Gastrocnemius medialis (tissue), 4 donors: ENCODE results near the gene AIG1. TPM values are rescaled to one million over a fixed set of nuclear protein-coding genes. Genes with fewer than 3 reads are reported as not detected.

Experiments used
- ATAC-seq, 2 donors: fragments of 150-250 bp; one replicate each; pipeline ENCODE4 v1.9.1; 2016
- DNase-seq, 2 donors: peaks; one replicate each; pipeline ENCODE4 v3.0.0-alpha.2; 2019
- H3K27ac ChIP-seq, 4 donors: fragments of 200-600 bp; sonication (generic); 1 replicate in 1 of 4; 2 replicates in 3 of 4; pipeline ENCODE4 v1.5.1; 2016 to 2018; ENCODE audit warnings: mild to moderate bottlenecking in 2 of 4, moderate library complexity in 1 of 4
- H3K27me3 ChIP-seq, 3 donors: fragments of 200-600 bp; sonication (generic) in 2 of 3; 1 replicate in 1 of 3; 2 replicates in 2 of 3; pipeline versions ENCODE4 v1.5.1 to v1.6.0; 2016 to 2019; ENCODE audit warnings: mild to moderate bottlenecking in 1 of 3, moderate library complexity in 1 of 3
- H3K36me3 ChIP-seq, 2 donors: fragments of 200-600 bp; sonication (generic) in 1 of 2; one replicate each; pipeline ENCODE4 v1.5.1; 2017 to 2018
- H3K4me1 ChIP-seq, 2 donors: fragments of 200-600 bp; sonication (generic) in 1 of 2; one replicate each; pipeline ENCODE4 v1.5.1; 2016 to 2017; ENCODE audit warnings: mild to moderate bottlenecking in 2 of 2
- H3K4me3 ChIP-seq, 4 donors: fragments of 200-600 bp; sonication (generic) in 3 of 4; 1 replicate in 1 of 4; 2 replicates in 3 of 4; pipeline ENCODE4 v1.5.1; 2016 to 2019; ENCODE audit warnings: mild to moderate bottlenecking in 2 of 4
- H3K9me3 ChIP-seq, 3 donors: fragments of 200-600 bp; sonication (generic) in 2 of 3; 1 replicate in 1 of 3; 2 replicates in 2 of 3; pipeline ENCODE4 v1.5.1; 2016 to 2019
- POLR2A ChIP-seq, 2 donors: fragments of 450-650 bp; IDR thresholded peaks; one replicate each; pipeline ENCODE4 v1.6.1; 2017; ENCODE audit warnings: antibody characterized with exemption in 2 of 2, mild to moderate bottlenecking in 2 of 2, moderate library complexity in 2 of 2
- in situ Hi-C, 4 donors: fragments of 200-750 bp; cut with MboI; loops; one replicate each; pipeline versions ENCODE4 v1.15.0 to v1.8.0; 2017; ENCODE audit warnings: low sequenced_read_pairs in 4 of 4
- intact Hi-C: fragments of 100-400 bp; cut with DNase I; formaldehyde crosslinking; loops from one replicate; pipeline ENCODE4 v1.15.1; 2023; ENCODE audit warnings: low total_unique reads
- total RNA-seq, 4 donors: library from RNA; depleted of rRNA; stranded (reverse); fragments of >200 nt; gene quantifications; one replicate each; pipeline versions ENCODE4 v1.1.0 to v1.2.3, GENCODE V29; 2016
- TF ChIP-seq, protein P1 (sequence below), 5 experiments: fragments of 450-650 bp in 3 of 5; fragments of 200-600 bp in 2 of 5; sonication (generic) in 2 of 5; IDR thresholded peaks in 4 of 5; conservative IDR thresholded peaks in 1 of 5; 1 replicate in 4 of 5; 2 replicates in 1 of 5; pipeline ENCODE4 v1.5.1; 2016 to 2019; ENCODE audit warnings: antibody characterized with exemption in 5 of 5, mild to moderate bottlenecking in 3 of 5, moderate library complexity in 3 of 5

The AIG1 gene
- total RNA-seq, 4 donors from 2014 or later, result 5.3 to 10.3 (median 5.7) TPM

DNA sequence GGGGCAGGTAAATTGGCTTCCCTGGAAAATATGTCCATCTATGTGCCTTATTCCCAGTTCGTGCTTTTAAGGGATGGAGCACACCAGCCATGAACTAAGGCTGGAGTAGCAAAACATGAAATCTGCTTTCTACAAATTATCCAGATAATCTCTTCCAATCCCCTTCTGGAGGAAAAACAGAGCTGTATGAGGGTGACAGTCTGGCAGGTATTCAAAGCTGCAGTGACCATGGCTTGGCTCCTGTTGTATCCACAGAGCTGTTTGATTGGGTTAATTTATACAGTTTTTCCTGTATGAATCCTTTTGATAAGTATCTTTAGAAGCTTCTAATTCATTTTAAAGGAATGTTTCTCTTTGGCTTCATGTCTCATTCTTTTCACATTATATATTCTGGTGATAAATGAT is 144.4 kb downstream of the AIG1 start:
- in situ Hi-C loops (no loop called here), intact Hi-C loops (no loop called here)
- Histone ChIP-seq H3K4me1 (peaks cover 8 to 10% of the 10 kb centered on the region in 2 donors), H3K36me3 (no peaks in the 10 kb centered on the region), H3K27ac (no peak overlapping the region), H3K9me3 (no peaks in the 10 kb centered on the region), H3K27me3 (no peaks in the 10 kb centered on the region), H3K4me3 (no peak overlapping the region)
- no peak for DNase-seq
- no peak for TF ChIP-seq POLR2A (IDR thresholded peaks at IDR 0.05)
- TF ChIP-seq, protein P1, sequence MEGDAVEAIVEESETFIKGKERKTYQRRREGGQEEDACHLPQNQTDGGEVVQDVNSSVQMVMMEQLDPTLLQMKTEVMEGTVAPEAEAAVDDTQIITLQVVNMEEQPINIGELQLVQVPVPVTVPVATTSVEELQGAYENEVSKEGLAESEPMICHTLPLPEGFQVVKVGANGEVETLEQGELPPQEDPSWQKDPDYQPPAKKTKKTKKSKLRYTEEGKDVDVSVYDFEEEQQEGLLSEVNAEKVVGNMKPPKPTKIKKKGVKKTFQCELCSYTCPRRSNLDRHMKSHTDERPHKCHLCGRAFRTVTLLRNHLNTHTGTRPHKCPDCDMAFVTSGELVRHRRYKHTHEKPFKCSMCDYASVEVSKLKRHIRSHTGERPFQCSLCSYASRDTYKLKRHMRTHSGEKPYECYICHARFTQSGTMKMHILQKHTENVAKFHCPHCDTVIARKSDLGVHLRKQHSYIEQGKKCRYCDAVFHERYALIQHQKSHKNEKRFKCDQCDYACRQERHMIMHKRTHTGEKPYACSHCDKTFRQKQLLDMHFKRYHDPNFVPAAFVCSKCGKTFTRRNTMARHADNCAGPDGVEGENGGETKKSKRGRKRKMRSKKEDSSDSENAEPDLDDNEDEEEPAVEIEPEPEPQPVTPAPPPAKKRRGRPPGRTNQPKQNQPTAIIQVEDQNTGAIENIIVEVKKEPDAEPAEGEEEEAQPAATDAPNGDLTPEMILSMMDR (IDR thresholded peaks at IDR 0.05 in 4 of 5, conservative IDR thresholded peaks at IDR 0.05 in 1 of 5), result no peak
- no peak for ATAC-seq

DNA sequence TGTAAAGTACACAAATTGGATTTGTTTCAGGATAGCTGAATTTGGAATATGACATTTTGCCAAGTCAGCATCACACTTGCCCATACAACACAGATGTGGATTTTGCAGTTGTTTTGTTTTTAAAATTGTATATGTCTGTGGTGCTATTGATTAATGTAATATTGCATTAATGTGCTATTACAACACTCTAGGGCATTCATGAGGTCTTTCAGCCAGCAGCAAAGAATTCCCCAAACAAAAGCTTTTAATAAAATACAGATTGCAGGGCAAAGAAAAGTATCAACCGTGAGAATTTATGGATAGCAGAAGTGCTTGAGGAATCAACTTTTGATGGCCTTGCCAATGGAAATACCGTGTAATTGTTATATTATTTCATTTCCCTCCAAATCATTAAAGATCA is 144.9 kb downstream of the AIG1 start:
- DNase-seq (no peak), ATAC-seq (no peak)
- intact Hi-C loops (no loop called here), in situ Hi-C loops (no loop called here)
- Histone ChIP-seq H3K9me3 (no peaks in the 10 kb centered on the region), H3K4me1 (peaks cover 8 to 10% of the 10 kb centered on the region in 2 donors), H3K27me3 (no peaks in the 10 kb centered on the region), H3K27ac (no peak overlapping the region), H3K4me3 (no peak overlapping the region), H3K36me3 (no peaks in the 10 kb centered on the region)
- no peak for TF ChIP-seq POLR2A (IDR thresholded peaks at IDR 0.05)
- TF ChIP-seq, protein P1 (IDR thresholded peaks at IDR 0.05 in 4 of 5, conservative IDR thresholded peaks at IDR 0.05 in 1 of 5), result no peak

DNA sequence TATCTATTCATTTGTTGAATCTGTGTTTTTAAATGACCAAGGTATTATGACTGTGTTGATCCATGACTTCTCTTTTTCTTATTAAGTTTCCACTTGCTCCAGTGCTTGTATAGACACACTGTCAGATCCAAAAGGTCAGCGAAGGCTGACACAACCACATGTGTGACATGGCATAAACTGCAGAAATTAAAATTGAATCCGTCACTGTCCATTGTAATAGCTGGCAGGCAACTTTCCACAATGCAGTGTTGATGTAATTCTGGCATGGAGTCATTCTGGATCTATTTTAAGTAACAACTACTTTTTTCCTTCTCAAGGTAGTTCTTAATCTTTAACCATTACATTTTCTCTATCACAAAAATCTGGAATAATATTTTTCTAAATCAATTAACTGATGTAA is 145.3 kb downstream of the AIG1 start:
- no peak for TF ChIP-seq POLR2A (IDR thresholded peaks at IDR 0.05)
- TF ChIP-seq, protein P1 (IDR thresholded peaks at IDR 0.05 in 4 of 5, conservative IDR thresholded peaks at IDR 0.05 in 1 of 5), result no peak
- H3K4me1 ChIP-seq, result peaks cover 8 to 10% of the 10 kb centered on the region in 2 donors
- intact Hi-C loops, result no loop called here
- H3K4me3 ChIP-seq, result no peak overlapping the region
- H3K27me3 ChIP-seq, result no peaks in the 10 kb centered on the region
- peak in 1 of 2 donors; percentile 76 for ATAC-seq
- in situ Hi-C loops, result no loop called here
- H3K36me3 ChIP-seq, result no peaks in the 10 kb centered on the region
- DNase-seq, result no peak
- no peaks in the 10 kb centered on the region for H3K9me3 ChIP-seq
- H3K27ac ChIP-seq, result no peak overlapping the region

DNA sequence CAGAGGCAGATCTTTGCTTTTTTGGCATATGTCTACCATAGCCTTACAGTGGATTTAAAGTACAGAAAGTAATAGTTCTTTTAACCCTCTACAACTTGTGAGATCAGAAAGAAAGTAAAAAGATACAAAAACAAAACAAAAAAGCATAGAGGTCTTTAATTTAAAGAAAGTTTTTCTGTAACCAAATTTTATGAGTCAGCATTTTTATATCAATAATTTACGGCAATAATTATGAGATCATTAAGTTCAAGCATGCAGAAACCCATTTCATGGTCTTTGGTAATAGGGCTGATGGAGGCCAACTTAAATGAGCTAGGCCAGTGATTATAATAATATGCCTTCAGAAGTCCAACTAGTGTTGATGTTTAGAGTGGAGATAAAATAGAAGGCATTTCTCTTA is 145.9 kb downstream of the AIG1 start:
- no peaks in the 10 kb centered on the region for H3K27me3 ChIP-seq
- ATAC-seq (no peak), DNase-seq (no peak)
- H3K9me3 ChIP-seq, result no peaks in the 10 kb centered on the region
- TF ChIP-seq, protein P1 (IDR thresholded peaks at IDR 0.05 in 4 of 5, conservative IDR thresholded peaks at IDR 0.05 in 1 of 5), result no peak
- no peak for TF ChIP-seq POLR2A (IDR thresholded peaks at IDR 0.05)
- no peak overlapping the region for H3K27ac ChIP-seq
- in situ Hi-C loops (no loop called here), intact Hi-C loops (no loop called here)
- no peaks in the 10 kb centered on the region for H3K36me3 ChIP-seq
- peaks cover 8 to 10% of the 10 kb centered on the region in 2 donors for H3K4me1 ChIP-seq
- H3K4me3 ChIP-seq, result no peak overlapping the region

DNA sequence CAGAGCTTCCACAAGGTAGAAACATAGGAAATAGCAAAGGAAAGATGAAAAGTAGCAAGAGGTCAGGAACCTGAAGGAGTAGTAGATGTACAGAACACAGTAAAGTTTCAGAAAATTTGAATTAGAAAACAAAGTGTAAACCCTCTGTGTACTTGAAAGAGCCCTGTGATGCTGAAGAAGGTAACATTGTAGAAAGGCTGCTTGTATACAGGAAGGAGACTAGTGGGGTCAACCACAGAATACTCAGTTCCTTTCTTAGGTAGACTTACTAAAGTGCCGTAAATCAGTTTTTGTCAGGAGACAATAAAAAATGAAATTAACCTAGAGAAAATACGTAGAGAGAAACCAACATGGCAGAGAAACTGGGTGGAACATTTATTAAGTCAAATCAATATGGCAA is 149.7 kb downstream of the AIG1 start:
- DNase-seq (no peak), ATAC-seq (no peak)
- TF ChIP-seq POLR2A (IDR thresholded peaks at IDR 0.05), result no peak
- TF ChIP-seq, protein P1 (IDR thresholded peaks at IDR 0.05 in 4 of 5, conservative IDR thresholded peaks at IDR 0.05 in 1 of 5), result no peak
- Histone ChIP-seq H3K4me3 (no peak overlapping the region), H3K27me3 (no peaks in the 10 kb centered on the region), H3K4me1 (peaks cover 7 to 15% of the 10 kb centered on the region in 2 donors), H3K27ac (no peak overlapping the region), H3K9me3 (no peaks in the 10 kb centered on the region), H3K36me3 (no peaks in the 10 kb centered on the region)
- intact Hi-C loops, result no loop called here
- in situ Hi-C loops, result no loop called here
